Lung (tissue), 12 donors: ENCODE results near the gene KIF1B. TPM values are rescaled to one million over a fixed set of nuclear protein-coding genes. Genes with fewer than 3 reads are reported as not detected.

Experiments
- ATAC-seq: fragments of 200-7000 bp; cut with Tn5 transposase; one replicate; pipeline ENCODE4 v1.9.1; 2020; ENCODE audit warnings: moderate number of reproducible peaks; ENCODE audit not compliant: insufficient read depth, low FRiP score
- DNase-seq, 3 donors: peaks; one replicate each; pipeline ENCODE4 v3.0.0-alpha.2; 2013 to 2017
- H3K27ac ChIP-seq, 2 donors: one replicate each; pipeline ENCODE4 v1.5.1; 2013; ENCODE audit warnings: mild to moderate bottlenecking in 2 of 2, moderate library complexity in 2 of 2, control low read depth in 1 of 2, inconsistent platforms in 1 of 2, low read depth in 1 of 2, low read length in 1 of 2
- H3K27me3 ChIP-seq, 3 donors: one replicate each; pipeline ENCODE4 v1.5.1; 2013; ENCODE audit warnings: low read length in 2 of 3; ENCODE audit not compliant: control insufficient read depth in 3 of 3, insufficient read depth in 3 of 3
- H3K36me3 ChIP-seq, 4 donors: one replicate each; pipeline ENCODE4 v1.5.1; 2013; ENCODE audit warnings: low read length in 4 of 4, mild to moderate bottlenecking in 1 of 4, moderate library complexity in 1 of 4; ENCODE audit not compliant: control insufficient read depth in 4 of 4, insufficient read depth in 4 of 4
- H3K4me1 ChIP-seq, 5 donors: one replicate each; pipeline ENCODE4 v1.5.1; 2013; ENCODE audit warnings: low read length in 5 of 5, mild to moderate bottlenecking in 2 of 5, moderate library complexity in 1 of 5; ENCODE audit not compliant: control insufficient read depth in 5 of 5, insufficient read depth in 5 of 5
- H3K4me3 ChIP-seq: one replicate; pipeline ENCODE4 v1.5.1; 2013; ENCODE audit warnings: mild to moderate bottlenecking, control low read depth, moderate library complexity
- H3K9ac ChIP-seq, 2 donors: one replicate each; pipeline ENCODE4 v1.5.1; 2013; ENCODE audit warnings: low read length in 2 of 2, control low read depth in 1 of 2; ENCODE audit not compliant: insufficient read depth in 1 of 2
- H3K9me3 ChIP-seq, 4 donors: one replicate each; pipeline ENCODE4 v1.5.1; 2013; ENCODE audit warnings: low read length in 3 of 4, mild to moderate bottlenecking in 1 of 4, moderate library complexity in 1 of 4; ENCODE audit not compliant: control insufficient read depth in 4 of 4, insufficient read depth in 3 of 4
- CTCF ChIP-seq: IDR thresholded peaks from 2 replicates; pipeline ENCODE4 v1.5.1; 2012; ENCODE audit warnings: mild to moderate bottlenecking; ENCODE audit errors: control extremely low read depth, extremely low read depth
- WGBS, 2 donors: extraction: QIAGEN DNeasy Blood & Tissue Kit; methylation state at CpG; one replicate each; pipeline ENCODE4 v1.1.7; 2013; 5-methylcytosine and 5-hydroxymethylcytosine counted together
- polyA plus RNA-seq, 2 donors: library from polyadenylated mRNA; stranded (reverse); fragments of 200-250 nt; gene quantifications; one replicate each; pipeline ENCODE4 v1.2.1, GENCODE V29; 2013
- total RNA-seq, 2 donors: library from RNA; depleted of rRNA in 1 of 2; stranded (reverse); fragments of >200 nt in 1 of 2; gene quantifications; one replicate each; pipeline ENCODE4 v1.2.1, GENCODE V29; 2014 to 2021
- donor health status: control.
- donor health status: control.
- donor health status: Bipolar disorder and iron deficiency.
- donor health status: healthy.
- donor health status: DM: yes; HTN: yes; CAD: no.

The KIF1B gene
- total and polyA plus RNA-seq, 4 donors: 9.7 to 64.0 (median 24.4) TPM

- H3K36me3 ChIP-seq: no peaks in the 10 kb centered on the region
- H3K27me3 ChIP-seq: no peaks in the 10 kb centered on the region
- peak; percentile 42 for ATAC-seq
- no peak for TF ChIP-seq CTCF
- H3K27ac ChIP-seq: peak overlapping the region; percentile 96 to 99
- WGBS, 2 donors: 2% methylated on average over 42 to 68 of the region's 69 CpGs
- peak overlapping the region; percentile 88 for H3K4me3 ChIP-seq
- H3K4me1 ChIP-seq: peaks cover 5 to 28% (median 11%) of the 10 kb centered on the region in 5 donors
- H3K9ac ChIP-seq: peak overlapping the region; percentile 86 to 96
- DNase-seq: peak; percentile 90 to 95 (median 92)
- no peaks in the 10 kb centered on the region for H3K9me3 ChIP-seq
Observed at GRCh38 chr1:10210841-10211804, 753 bp downstream of the KIF1B start.

GRCh38 chr1:10211805-10212410 is 1.5 kb downstream of the KIF1B start:
- DNase-seq: peak in 1 of 3 donors; percentile 52
- WGBS, 2 donors: 40 to 61% methylated on average over 11 of the region's 11 CpGs
- H3K9me3 ChIP-seq: no peaks in the 10 kb centered on the region
- no peak for ATAC-seq
- peak overlapping the region; percentile 29 for H3K4me3 ChIP-seq
- no peaks in the 10 kb centered on the region for H3K27me3 ChIP-seq
- TF ChIP-seq CTCF: no peak
- H3K27ac ChIP-seq: peak overlapping the region; percentile 81 to 99
- H3K4me1 ChIP-seq: peaks cover 6 to 34% (median 12%) of the 10 kb centered on the region in 5 donors
- peak overlapping the region; percentile 86 to 96 for H3K9ac ChIP-seq
- no peaks in the 10 kb centered on the region for H3K36me3 ChIP-seq

GRCh38 chr1:10212476-10212875 is 2.1 kb downstream of the KIF1B start:
- ATAC-seq (no peak), DNase-seq (peak in 1 of 3 donors; percentile 8)
- WGBS, 2 donors: 93 to 95% methylated on average over 1 of the region's 1 CpG
- Histone ChIP-seq H3K27me3 (no peaks in the 10 kb centered on the region), H3K4me1 (peaks cover 6 to 34% (median 12%) of the 10 kb centered on the region in 5 donors), H3K27ac (peak overlapping the region; percentile 34 to 81), H3K9me3 (no peaks in the 10 kb centered on the region), H3K4me3 (no peak overlapping the region), H3K9ac (peak overlapping the region; percentile 86 to 96), H3K36me3 (no peaks in the 10 kb centered on the region)
- TF ChIP-seq CTCF: no peak
